Fibroblast of skin of scalp (primary cell): ENCODE measurements around the gene TCHH.
"Not testable (repeated sequence)": the region's sequence is repeated elsewhere in the genome, so short reads cannot be mapped to it uniquely, and the experiment has no call there.

Experiments used
- DNase-seq: peaks from one replicate; pipeline ENCODE4 v3.0.0-alpha.2; 2013

The TCHH gene

GRCh38 chr1:152110860-152111514, 4.3 kb downstream of the TCHH start:
- DNase-seq: peak; percentile 38

DNA sequence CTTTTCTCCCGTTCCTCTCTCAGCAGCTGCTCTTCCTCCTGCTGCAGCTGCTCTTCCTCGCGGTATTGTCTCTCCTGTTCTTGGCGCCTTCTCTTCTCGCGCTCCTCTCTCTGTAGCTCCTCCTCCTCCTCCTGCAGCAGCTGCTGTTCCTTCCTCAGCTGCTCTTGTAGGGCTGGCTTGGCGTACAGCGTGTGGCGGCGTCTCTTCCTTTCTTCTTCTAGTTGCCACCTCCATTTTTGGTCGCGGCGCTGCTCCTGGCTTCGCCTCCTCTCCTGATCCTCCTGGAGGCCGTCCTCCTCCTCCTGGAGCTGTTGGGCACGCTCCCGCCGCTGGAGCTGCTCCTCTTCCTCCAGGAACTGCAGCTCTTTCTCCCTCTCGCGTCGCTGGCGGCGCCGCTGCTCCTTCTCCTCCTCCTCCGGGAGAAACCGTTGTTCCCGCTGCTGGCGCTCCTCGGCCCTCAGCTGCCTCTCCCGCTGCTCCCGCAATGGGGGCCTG, 4.8 kb downstream of the TCHH start:
- peak; percentile 38 for DNase-seq

- no peak for DNase-seq
Measured at GRCh38 chr1:152109998-152110294, 5.3 kb downstream of the TCHH start.

DNA sequence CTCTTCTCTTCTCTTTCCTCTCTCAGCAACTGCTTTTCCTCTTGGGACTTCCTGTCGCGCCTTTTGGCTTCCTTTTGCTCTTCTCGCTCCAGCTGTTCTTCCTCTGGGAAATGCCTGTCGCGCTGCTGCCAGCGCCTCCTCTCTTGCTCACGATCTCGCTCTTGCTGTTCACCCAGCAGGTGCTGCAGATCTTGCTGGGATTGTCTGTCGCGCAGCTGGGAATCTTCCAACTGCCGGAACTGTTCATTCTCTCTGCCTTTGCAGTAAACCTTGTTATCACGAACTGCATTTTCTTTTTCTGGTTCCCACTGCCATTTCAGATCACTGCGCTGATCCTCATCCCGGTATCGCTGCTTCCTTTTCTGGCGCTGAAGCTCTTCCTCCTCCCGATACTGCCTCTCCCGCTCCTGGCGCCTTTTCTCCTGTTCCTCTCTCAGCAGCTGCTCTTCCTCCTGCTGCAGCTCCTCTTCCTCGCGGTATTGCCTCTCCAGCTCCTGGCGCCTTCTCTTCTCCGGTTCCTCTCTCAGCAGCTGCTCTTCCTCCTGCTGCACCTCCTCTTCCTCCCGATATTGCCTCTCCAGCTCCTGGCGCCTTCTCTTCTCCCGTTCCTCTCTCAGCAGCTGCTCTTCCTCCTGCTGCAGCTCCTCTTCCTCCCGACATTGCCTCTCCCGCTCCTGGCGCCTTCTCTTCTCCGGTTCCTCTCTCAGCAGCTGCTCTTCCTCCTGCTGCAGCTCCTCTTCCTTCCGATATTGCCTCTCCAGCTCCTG, 5.8 kb downstream of the TCHH start:
- no peak for DNase-seq

- DNase-seq: no peak
Measured at GRCh38 chr1:152108882-152109222, 6.4 kb downstream of the TCHH start.

DNA sequence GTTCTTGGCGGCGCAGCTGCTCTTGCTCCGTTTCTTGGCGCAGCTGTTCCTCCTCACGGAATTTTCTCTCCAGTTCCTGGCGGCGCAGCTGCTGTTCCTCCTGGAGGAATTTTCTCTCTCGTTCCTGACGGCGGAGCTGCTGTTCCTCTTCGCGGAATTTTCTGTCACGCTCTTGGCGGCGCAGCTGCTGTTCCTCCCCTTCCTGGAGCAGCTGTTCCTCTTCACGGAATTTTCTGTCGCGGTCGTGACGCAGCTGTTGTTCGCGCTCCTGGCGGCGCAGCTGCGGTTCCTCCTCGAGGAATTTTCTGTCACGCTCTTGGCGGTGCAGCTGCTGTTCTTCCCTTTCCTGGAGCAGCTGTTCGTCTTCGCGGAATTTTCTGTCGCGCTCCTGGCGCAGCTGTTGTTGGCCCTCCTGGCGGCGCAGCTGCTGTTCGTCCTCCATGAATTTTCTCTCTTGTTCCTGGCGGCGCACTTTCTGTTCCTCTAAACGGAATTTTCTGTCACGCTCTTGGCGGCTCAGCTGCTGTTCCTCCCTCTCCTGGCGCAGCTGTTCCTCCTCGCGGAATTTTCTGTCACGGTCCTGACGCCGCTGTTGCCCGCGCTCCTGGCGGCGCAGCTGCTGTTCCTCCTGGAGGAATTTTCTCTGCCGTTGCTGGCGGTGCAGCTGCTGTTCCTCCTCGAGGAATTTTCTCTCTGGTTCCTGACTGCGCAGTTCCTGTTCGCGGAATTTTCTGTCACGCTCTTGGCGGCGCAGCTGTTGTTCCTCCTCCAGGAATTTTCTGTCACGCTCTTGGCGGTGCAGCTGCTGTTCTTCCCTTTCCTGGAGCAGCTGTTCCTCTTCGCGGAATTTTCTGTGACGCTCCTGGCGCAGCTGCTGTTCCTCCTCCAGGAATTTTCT, 7.0 kb downstream of the TCHH start:
- DNase-seq: peak; percentile 53

DNA sequence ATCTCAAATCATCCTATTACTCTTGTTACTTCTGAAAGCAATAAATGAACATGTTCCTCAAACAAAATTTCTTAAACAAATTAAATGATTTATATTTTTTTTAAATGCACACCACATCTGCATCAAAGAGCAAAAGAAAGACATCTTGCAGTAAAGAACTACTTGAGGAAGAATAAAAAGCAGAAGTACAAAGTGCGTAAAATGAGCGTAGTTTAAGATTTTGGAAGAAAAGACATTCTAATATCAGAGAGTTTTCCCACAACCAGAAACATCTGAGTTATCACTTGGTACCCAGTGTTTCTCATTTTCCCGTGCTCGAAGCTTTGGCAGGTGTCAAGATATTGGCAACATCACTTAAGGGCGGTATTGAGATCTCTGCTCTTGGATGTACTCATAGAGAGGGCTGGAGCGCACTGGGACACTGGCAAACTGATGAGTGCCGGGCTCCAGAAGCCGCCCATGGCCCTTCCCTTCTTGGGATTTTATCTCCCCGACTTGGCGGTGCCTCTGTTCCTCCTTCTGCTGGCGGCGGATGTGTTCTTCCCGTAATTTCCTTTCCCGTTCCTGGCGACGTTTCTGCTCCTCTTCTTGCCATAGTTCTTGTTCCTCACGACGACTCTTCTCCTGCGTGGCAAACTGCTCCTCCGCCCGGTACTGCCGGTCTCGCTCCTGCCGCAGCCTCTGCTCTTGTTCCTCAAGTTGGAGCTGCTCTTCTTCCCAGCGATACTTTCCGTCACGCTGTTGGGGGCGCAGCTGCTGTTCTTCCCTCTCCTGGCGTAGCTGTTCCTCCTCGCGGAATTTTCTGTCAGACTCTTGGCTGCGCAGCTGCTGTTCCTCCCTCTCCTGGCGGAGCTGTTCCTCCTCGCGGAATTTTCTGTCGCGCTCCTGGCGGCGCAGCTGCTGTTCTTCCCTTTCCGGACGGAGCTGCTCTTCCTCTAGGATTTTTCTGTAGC, 7.9 kb downstream of the TCHH start:
- DNase-seq: no peak

DNA sequence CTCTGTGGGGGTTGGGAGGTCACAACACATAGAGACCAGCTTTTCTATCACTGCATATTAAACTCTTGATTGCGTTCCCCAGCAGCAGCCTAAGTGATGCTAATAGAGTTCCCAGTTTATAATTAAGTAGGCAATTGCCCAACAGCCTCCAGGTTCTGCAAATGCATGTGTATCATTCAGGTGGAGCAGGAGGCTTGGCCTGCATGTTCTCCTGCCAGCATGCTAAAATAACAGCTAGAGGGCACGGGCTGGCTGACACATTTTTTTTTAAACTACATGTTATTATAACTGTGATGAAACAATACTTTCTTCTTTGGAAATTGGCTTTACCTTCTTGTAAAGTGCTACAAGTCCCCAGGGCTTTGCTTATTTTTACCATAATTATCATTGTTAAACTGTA, 10.4 kb downstream of the TCHH start:
- DNase-seq: no peak

DNA sequence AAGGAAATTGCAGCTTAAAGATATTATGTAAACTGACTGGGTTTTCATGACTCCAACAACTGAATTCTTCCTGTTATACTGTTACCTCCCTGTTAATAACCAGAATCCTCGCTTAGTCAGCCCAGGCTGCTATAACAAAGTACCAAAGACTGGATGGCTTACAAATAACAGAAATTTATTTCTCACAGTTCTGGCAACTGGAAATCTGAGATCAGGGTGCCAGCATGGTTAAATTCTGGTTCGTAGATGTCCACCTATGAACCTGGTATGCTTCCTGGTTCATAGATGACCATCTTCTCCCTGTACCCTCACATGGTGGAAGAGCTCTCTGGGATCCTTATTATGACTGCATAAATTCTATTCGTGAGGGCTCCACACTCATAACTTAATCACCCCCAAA, 18.3 kb downstream of the TCHH start:
- DNase-seq: no peak

- DNase-seq: no peak
Measured at GRCh38 chr1:152089014-152089674, 26.1 kb downstream of the TCHH start, which contains the start of gene TCHHL1. TCHHL1 (minus strand) TSS chr1:152089064; CDS start chr1:152088143, 921 bp downstream.

GRCh38 chr1:152086760-152087159, 28.5 kb downstream of the TCHH start:
- DNase-seq: no peak

DNA sequence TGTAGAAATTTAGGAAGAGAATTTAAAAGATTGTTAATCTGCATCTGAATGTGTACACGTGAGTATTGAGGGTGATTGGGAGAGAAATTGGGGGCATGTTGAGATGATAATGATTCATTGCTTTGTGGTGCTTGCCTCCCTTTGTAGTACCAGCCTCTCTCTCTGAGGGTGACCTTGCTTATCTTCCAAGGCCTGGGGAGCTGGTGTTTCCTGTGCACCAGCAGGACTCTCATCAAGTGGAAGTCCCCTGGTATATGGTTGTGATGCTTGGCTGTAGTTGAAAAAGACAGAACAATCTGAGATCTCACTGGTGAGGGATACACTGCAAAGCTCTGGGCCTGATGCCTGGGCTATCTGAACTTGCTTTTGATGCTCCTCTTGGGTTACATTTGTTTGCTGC, 30.4 kb downstream of the TCHH start:
- DNase-seq: no peak

DNA sequence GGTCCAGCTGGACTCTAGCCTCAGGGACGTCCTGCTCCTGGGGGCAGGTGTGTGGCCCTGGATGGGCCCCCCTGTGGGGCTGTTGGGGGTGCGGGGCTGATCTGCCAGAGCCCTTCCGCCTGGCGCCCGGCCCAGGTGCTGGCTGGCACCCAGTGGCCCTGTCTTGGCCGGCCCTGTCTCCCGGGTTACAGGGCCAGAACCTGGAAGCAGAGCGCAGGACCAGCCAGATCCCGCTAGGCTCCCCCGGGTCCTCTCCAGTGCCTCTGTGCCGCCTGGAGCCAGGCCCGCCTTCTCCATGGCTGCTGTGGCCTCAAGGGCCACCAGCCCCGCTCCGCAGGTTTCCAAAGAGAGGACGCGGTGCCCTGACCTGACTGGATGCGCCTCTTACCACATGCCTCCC, 34.2 kb downstream of the TCHH start:
- DNase-seq: not testable (repeated sequence)

GRCh38 chr1:152080494-152080893, 34.8 kb downstream of the TCHH start:
- DNase-seq: not testable (repeated sequence)

DNA sequence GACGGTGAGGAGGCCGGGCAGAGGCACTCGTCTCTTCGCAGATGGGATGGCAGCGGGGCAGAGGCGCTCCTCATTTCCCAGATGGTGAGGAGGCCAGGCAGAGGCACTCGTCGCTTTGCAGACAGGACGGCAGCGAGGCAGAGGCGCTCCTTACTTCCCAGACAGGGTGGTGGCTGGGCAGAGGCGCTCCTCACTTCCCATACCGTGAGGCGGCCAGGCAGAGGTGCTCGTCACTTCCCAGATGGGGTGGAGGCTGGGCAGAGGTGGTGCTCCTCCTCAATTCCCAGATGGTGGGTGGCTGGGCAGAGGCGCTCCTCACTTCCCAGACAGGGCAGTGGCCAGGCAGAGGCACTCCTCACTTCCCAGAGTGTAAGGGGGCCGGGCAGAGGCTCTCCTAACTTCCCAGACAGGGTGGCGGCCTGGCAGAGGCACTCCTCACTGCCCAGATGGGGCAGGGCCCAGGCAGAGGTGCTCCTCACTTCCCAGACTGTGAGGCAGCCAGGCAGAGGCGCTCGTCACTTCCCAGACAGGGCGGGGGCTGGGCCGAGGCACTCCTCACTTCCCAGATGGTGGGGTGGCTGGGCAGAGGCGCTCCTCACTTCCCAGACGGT, 36.3 kb downstream of the TCHH start:
- DNase-seq: no peak

DNA sequence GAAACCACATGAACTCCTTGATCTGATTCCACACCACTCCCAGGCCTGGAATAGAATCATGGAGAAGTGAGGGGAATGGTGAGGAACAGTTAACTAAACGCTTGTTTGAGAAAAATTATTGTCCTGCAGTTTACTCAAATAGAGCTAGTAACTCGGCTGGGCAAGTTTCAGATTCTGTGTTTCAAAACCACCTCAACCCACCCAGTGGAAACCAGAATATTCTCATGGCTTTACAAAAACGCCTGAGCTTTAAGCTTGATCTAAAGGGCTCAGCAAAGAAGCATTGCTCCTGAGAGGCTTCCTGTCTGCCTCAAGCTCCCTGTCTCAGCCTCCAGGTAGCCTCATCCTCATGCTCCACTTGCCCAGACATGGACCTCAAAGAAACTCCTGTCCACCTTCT, 42.9 kb downstream of the TCHH start:
- no peak for DNase-seq

DNA sequence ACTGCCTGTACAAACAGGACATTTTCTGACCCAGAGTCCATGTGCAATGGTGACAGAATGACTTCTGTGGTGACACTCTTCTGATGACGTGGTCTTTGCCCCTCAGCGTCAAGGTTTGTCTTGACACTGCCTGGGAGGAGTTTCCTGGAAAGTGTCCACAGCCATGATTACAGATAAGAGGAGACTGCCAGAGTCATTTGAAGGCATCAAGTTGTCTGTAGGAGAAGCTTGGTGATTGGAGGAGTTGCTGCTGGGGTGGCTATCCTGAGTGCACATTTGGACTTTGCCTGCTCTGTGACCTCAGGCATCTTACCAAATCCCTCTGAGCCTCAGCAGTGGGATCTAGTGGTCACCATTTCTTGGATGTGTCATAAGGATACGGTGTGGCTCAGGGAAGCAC, 44.1 kb downstream of the TCHH start:
- no peak for DNase-seq

GRCh38 chr1:152067929-152068328, 47.3 kb downstream of the TCHH start:
- no peak for DNase-seq

DNA sequence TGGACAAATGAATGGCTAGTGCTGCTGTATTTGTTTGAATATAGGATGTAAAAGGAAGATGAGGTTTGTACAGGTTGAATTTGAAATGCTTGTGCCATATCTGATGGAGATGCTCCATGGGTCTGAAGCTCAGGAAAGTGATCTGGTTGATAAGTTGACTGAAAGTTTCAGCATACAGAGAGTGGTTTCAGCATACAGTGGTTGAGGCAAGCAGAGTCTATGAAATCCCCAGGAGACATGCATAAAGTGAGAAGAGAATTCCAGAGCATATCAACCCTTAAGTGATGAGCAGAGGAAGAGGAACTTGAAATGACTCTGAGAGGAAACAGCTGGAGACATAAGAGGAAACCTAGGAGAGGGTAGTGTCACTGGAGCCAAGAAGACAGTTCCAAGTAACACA, 48.1 kb downstream of the TCHH start:
- DNase-seq: no peak

DNA sequence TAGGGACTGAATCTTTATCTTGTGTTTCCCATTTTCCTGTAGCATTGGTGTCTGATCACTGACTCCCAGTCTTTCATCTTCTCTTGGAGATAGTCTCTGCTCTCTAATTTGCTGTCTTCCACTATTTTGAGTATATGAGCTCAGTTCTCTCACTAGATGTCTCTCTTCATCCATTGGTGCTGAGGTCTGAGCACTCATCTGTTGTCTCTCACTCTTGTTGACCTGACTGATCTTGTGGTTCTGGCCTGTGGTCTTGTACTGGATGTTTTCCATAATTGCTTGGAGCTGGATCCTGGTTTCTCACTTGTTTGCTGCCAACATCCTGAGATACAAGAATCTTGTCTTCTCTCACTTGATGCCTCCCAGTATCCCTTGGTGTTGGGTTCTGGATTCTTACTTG, 53.3 kb downstream of the TCHH start:
- DNase-seq: no peak
